ENCODE data around the gene PLCB4.
A peak's percentile ranks its signal among the peaks of the same experiment; 100 is the strongest.

The PLCB4 gene

GRCh38 chr20:9025011-9025410 lies 43.9 kb upstream of the PLCB4 start:
- in situ Hi-C loops (cut with HindIII; ENCODE audit: low sequenced_read_pairs), result no loop called here
- H3K4me3 ChIP-seq (ENCODE audit: low read depth, low read length), result no peak overlapping the region
- no peak for DNase-seq (ENCODE audit: low read depth)
- no peak for TF ChIP-seq CTCF (IDR thresholded peaks at IDR 0.05; ENCODE audit: low read depth, low read length, missing control alignments)

- DNase-seq (ENCODE audit: low read depth), result peak; percentile 33
- no peak for TF ChIP-seq CTCF (IDR thresholded peaks at IDR 0.05; ENCODE audit: low read depth, low read length, missing control alignments)
Measured at GRCh38 chr20:9025643-9026042, 43.2 kb upstream of the PLCB4 start.

GRCh38 chr20:9027626-9028025 lies 41.3 kb upstream of the PLCB4 start:
- DNase-seq (ENCODE audit: low read depth), result no peak
- no peak overlapping the region for H3K4me3 ChIP-seq (ENCODE audit: low read depth, low read length)
- TF ChIP-seq CTCF (IDR thresholded peaks at IDR 0.05; ENCODE audit: low read depth, low read length, missing control alignments), result no peak
- in situ Hi-C loops (cut with HindIII; ENCODE audit: low sequenced_read_pairs), result no loop called here

More at GRCh38 chr20:9025643-9026042, 43.2 kb upstream of the PLCB4 start:
- H3K4me3 ChIP-seq (ENCODE audit: low read depth, low read length), result no peak overlapping the region
- in situ Hi-C loops (cut with HindIII; ENCODE audit: low sequenced_read_pairs), result no loop called here

GRCh38 chr20:9028419-9028818 lies 40.5 kb upstream of the PLCB4 start:
- no peak for DNase-seq (ENCODE audit: low read depth)
- no peak for TF ChIP-seq CTCF (IDR thresholded peaks at IDR 0.05; ENCODE audit: low read depth, low read length, missing control alignments)
- in situ Hi-C loops (cut with HindIII; ENCODE audit: low sequenced_read_pairs), result no loop called here
- no peak overlapping the region for H3K4me3 ChIP-seq (ENCODE audit: low read depth, low read length)

- H3K4me3 ChIP-seq (ENCODE audit: low read depth, low read length), result no peak overlapping the region
- in situ Hi-C loops (cut with HindIII; ENCODE audit: low sequenced_read_pairs), result no loop called here
- no peak for DNase-seq (ENCODE audit: low read depth)
- no peak for TF ChIP-seq CTCF (IDR thresholded peaks at IDR 0.05; ENCODE audit: low read depth, low read length, missing control alignments)
Measured at GRCh38 chr20:9031991-9032390, 36.9 kb upstream of the PLCB4 start.

- in situ Hi-C loops (cut with HindIII; ENCODE audit: low sequenced_read_pairs), result no loop called here
- no peak overlapping the region for H3K4me3 ChIP-seq (ENCODE audit: low read depth, low read length)
- no peak for TF ChIP-seq CTCF (IDR thresholded peaks at IDR 0.05; ENCODE audit: low read depth, low read length, missing control alignments)
- DNase-seq (ENCODE audit: low read depth), result no peak
Measured at GRCh38 chr20:9032758-9033157, 36.1 kb upstream of the PLCB4 start.

- TF ChIP-seq CTCF (IDR thresholded peaks at IDR 0.05; ENCODE audit: low read depth, low read length, missing control alignments), result no peak
- H3K4me3 ChIP-seq (ENCODE audit: low read depth, low read length), result no peak overlapping the region
- DNase-seq (ENCODE audit: low read depth), result peak; percentile 74
- in situ Hi-C loops (cut with HindIII; ENCODE audit: low sequenced_read_pairs), result no loop called here
Measured at GRCh38 chr20:9035126-9035525, 33.8 kb upstream of the PLCB4 start.

All from astrocyte of the cerebellum (primary cell).